Gastrocnemius medialis (tissue), 4 donors: Measurements from ENCODE around the gene TNC.

ENCODE experiments used
- POLR2A ChIP-seq, 2 donors: fragments of 450-650 bp; IDR thresholded peaks; one replicate each; pipeline ENCODE4 v1.6.1; 2017; ENCODE audit warnings: antibody characterized with exemption in 2 of 2, mild to moderate bottlenecking in 2 of 2, moderate library complexity in 2 of 2
- TF ChIP-seq, protein P1 (sequence below), 5 experiments: fragments of 450-650 bp in 3 of 5; fragments of 200-600 bp in 2 of 5; sonication (generic) in 2 of 5; IDR thresholded peaks in 4 of 5; conservative IDR thresholded peaks in 1 of 5; 1 replicate in 4 of 5; 2 replicates in 1 of 5; pipeline ENCODE4 v1.5.1; 2016 to 2019; ENCODE audit warnings: antibody characterized with exemption in 5 of 5, mild to moderate bottlenecking in 3 of 5, moderate library complexity in 3 of 5

DNA sequence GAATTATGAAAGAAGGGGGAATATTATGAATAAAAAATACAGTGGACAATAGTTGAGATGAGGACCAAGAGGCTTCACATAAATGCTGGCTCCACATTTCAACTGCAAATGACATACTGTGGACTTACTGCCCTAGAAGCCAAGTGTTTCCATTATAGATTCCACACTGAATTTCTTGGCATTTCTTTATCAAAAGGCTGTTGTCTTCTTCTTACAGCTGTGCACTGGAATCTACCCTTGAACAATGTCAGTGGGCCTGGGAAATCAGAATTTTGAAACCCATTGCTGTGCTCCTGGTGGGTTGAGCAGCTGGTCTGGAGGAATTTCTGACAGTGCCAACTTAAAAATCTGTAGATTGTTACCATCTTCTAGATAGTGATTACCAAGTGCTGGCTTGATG is 49.9 kb downstream of the TNC start:
- TF ChIP-seq, protein P1, sequence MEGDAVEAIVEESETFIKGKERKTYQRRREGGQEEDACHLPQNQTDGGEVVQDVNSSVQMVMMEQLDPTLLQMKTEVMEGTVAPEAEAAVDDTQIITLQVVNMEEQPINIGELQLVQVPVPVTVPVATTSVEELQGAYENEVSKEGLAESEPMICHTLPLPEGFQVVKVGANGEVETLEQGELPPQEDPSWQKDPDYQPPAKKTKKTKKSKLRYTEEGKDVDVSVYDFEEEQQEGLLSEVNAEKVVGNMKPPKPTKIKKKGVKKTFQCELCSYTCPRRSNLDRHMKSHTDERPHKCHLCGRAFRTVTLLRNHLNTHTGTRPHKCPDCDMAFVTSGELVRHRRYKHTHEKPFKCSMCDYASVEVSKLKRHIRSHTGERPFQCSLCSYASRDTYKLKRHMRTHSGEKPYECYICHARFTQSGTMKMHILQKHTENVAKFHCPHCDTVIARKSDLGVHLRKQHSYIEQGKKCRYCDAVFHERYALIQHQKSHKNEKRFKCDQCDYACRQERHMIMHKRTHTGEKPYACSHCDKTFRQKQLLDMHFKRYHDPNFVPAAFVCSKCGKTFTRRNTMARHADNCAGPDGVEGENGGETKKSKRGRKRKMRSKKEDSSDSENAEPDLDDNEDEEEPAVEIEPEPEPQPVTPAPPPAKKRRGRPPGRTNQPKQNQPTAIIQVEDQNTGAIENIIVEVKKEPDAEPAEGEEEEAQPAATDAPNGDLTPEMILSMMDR (IDR thresholded peaks at IDR 0.05 in 4 of 5, conservative IDR thresholded peaks at IDR 0.05 in 1 of 5) = no peak
- TF ChIP-seq POLR2A (IDR thresholded peaks at IDR 0.05) = no peak
